HepG2 (cell line): ENCODE data around the gene MEPCE. TPM values are rescaled to one million over a fixed set of nuclear protein-coding genes. Genes with fewer than 3 reads are reported as not detected.

Experiments used
- ARID3A ChIP-seq: IDR thresholded peaks from 2 replicates; pipeline ENCODE4 v1.6.1; 2012; ENCODE audit warnings: low read depth, low read length, improper control_type of control experiment
- ARNTL ChIP-seq: sonication (generic); formaldehyde crosslinking; IDR thresholded peaks from 2 replicates; pipeline ENCODE4 v1.4.0; 2020; ENCODE audit warnings: mild to moderate bottlenecking, missing genetic modification reagents
- ATF3 ChIP-seq: sonication (generic); formaldehyde crosslinking; IDR thresholded peaks from 2 replicates; pipeline ENCODE4 v1.4.0; 2020; ENCODE audit warnings: missing genetic modification reagents
- CENPX ChIP-seq: sonication (generic); formaldehyde crosslinking; IDR thresholded peaks from 2 replicates; pipeline ENCODE4 v1.9.0; 2021; ENCODE audit warnings: mild to moderate bottlenecking, missing genetic modification reagents, moderate library complexity
- HMG20A ChIP-seq: IDR thresholded peaks from 2 replicates; pipeline ENCODE4 v1.6.1; 2016; ENCODE audit warnings: borderline replicate concordance
- HMGXB4 ChIP-seq, 2 experiments: sonication (generic) in 1 of 2; formaldehyde crosslinking in 1 of 2; IDR thresholded peaks; 2 replicates each; pipeline versions ENCODE4 v1.4.0 to v1.6.1; 2018 to 2020; ENCODE audit warnings: missing genetic modification reagents in 2 of 2, borderline replicate concordance in 1 of 2, low read depth in 1 of 2, mild to moderate bottlenecking in 1 of 2, missing biosample characterization in 1 of 2
- KIAA2018 ChIP-seq: sonication (generic); formaldehyde crosslinking; IDR thresholded peaks from 2 replicates; pipeline ENCODE4 v1.5.0; 2020; ENCODE audit warnings: mild to moderate bottlenecking, missing genetic modification reagents, borderline replicate concordance
- KLF11 ChIP-seq: IDR thresholded peaks from 2 replicates; pipeline ENCODE4 v1.6.1; 2016; ENCODE audit warnings: missing compliant biosample characterization
- KLF13 ChIP-seq: sonication (generic); formaldehyde crosslinking; IDR thresholded peaks from 2 replicates; pipeline ENCODE4 v1.4.0; 2020; ENCODE audit warnings: mild to moderate bottlenecking, missing genetic modification reagents
- MBNL3 ChIP-seq: fragments of 250-450 bp; sonication (Bioruptor Pico); conservative IDR thresholded peaks from 2 replicates; pipeline ENCODE4 v1.8.0; 2022; ENCODE audit warnings: mild to moderate bottlenecking, inconsistent platforms
- MEF2D ChIP-seq: sonication (generic); formaldehyde crosslinking; IDR thresholded peaks from 2 replicates; pipeline ENCODE4 v1.5.1; 2020; ENCODE audit warnings: mild to moderate bottlenecking, missing genetic modification reagents
- RFX3 ChIP-seq: IDR thresholded peaks from 2 replicates; pipeline ENCODE4 v1.6.1; 2016; ENCODE audit warnings: missing biosample characterization, missing genetic modification reagents
- SMAD9 ChIP-seq: sonication (generic); formaldehyde crosslinking; IDR thresholded peaks from 2 replicates; pipeline ENCODE4 v1.5.1; 2020; ENCODE audit warnings: mild to moderate bottlenecking, missing genetic modification reagents
- ZBTB3 ChIP-seq: sonication (generic); formaldehyde crosslinking; IDR thresholded peaks from 2 replicates; pipeline ENCODE4 v1.4.0; 2020; ENCODE audit warnings: low read depth, mild to moderate bottlenecking, moderate library complexity, missing genetic modification reagents, borderline replicate concordance
- ZNF337 ChIP-seq: sonication (generic); formaldehyde crosslinking; IDR thresholded peaks from 2 replicates; pipeline ENCODE4 v1.5.1; 2020; ENCODE audit warnings: missing genetic modification reagents, low read depth, mild to moderate bottlenecking, borderline replicate concordance
- ZNF350 ChIP-seq: sonication (generic); formaldehyde crosslinking; IDR thresholded peaks from 2 replicates; pipeline ENCODE4 v1.4.0; 2020; ENCODE audit warnings: mild to moderate bottlenecking, low read depth, missing genetic modification reagents, borderline replicate concordance
- ZNF569 ChIP-seq: sonication (generic); formaldehyde crosslinking; IDR thresholded peaks from 2 replicates; pipeline ENCODE4 v1.5.0; 2020; ENCODE audit warnings: mild to moderate bottlenecking, missing genetic modification reagents, moderate library complexity, borderline replicate concordance
- polyA plus RNA-seq, 8 experiments: library from polyadenylated mRNA; depleted of rRNA in 3 of 8; stranded (reverse) in 7 of 8; unstranded in 1 of 8; fragments of >200 nt; fragmentation: Illumina TruSeq in 4 of 8; extraction: Trizol in 4 of 8; gene quantifications; 2 replicates each; pipeline versions ENCODE4 v1.2.1 to v1.2.3, GENCODE V29; 2011 to 2016; ENCODE audit warnings: low read depth in 4 of 8, missing spikeins in 1 of 8, mixed read lengths in 1 of 8; ENCODE audit not compliant: insufficient read depth in 1 of 8
- total RNA-seq, 5 experiments: library from RNA; depleted of rRNA; stranded (reverse); fragments of >200 nt; fragmentation: Illumina TruSeq; extraction: Trizol; gene quantifications; 2 replicates each; pipeline ENCODE4 v1.2.3, GENCODE V29; 2016; ENCODE audit warnings: low read depth in 1 of 5

The MEPCE gene
- total and polyA plus RNA-seq, 2 of the 13 experiments (the other 11 are each of a cell fraction or from before 2014, with no cell fraction given) = 12.3 to 26.0 TPM

- TF ChIP-seq KIAA2018 (CRISPR knock-in tag) = no peak
- TF ChIP-seq ARID3A = no peak
- no peak for TF ChIP-seq KLF13 (CRISPR knock-in tag)
- TF ChIP-seq CENPX (CRISPR knock-in tag) = no peak
- no peak; the same call in 1 of the 2 replicates for TF ChIP-seq MEF2D (CRISPR knock-in tag)
- no peak for TF ChIP-seq SMAD9 (CRISPR knock-in tag)
- no peak for TF ChIP-seq MBNL3 (CRISPR knock-in tag)
- TF ChIP-seq KLF11 = peak; percentile 23; the same call in 1 of the 2 replicates
- TF ChIP-seq HMG20A (CRISPR knock-in tag) = no peak
- no peak; the same call in 1 of the 2 replicates for TF ChIP-seq ZNF350 (CRISPR knock-in tag)
- TF ChIP-seq RFX3 = no peak; the same call in 1 of the 2 replicates
- TF ChIP-seq ZNF569 (CRISPR knock-in tag) = 0 out of 2 replicates have a peak, but pooled peaks have one; percentile 8
- peak; percentile 38; the same call in 1 of the 2 replicates for TF ChIP-seq ATF3 (CRISPR knock-in tag)
- TF ChIP-seq ZNF337 (CRISPR knock-in tag) = no peak
- peak; percentile 91 for TF ChIP-seq ARNTL (CRISPR knock-in tag)
- TF ChIP-seq ZBTB3 (CRISPR knock-in tag) = peak; percentile 34; the same call in 1 of the 2 replicates
- no peak; a peak in 1 of 4 replicates for TF ChIP-seq HMGXB4 (CRISPR knock-in tag; IDR thresholded peaks at IDR 0.05; ENCODE audit: borderline replicate concordance in 1 of 2, low read depth in 1 of 2)
These were observed 529 bp upstream of the MEPCE start (continued) for GRCh38 chr7:100428967-100429636.
